Upper lobe of left lung (tissue), 6 donors: Measurements from ENCODE around the gene JARID2. TPM values are rescaled to one million over a fixed set of nuclear protein-coding genes. Genes with fewer than 3 reads are reported as not detected.

ENCODE experiments used
- ATAC-seq, 2 donors: fragments of 200-7000 bp; cut with Tn5 transposase; one replicate each; pipeline ENCODE4 v1.9.1; 2022; ENCODE audit warnings: mild to moderate bottlenecking in 2 of 2, moderate library complexity in 2 of 2; ENCODE audit not compliant: low FRiP score in 2 of 2
- DNase-seq, 2 donors: peaks; one replicate each; pipeline ENCODE4 v3.0.0-alpha.2; 2019 to 2020
- H3K27ac ChIP-seq, 4 donors: fragments of 200-600 bp; sonication (generic); one replicate each; pipeline ENCODE4 v1.5.1; 2016 to 2019
- H3K27me3 ChIP-seq, 4 donors: fragments of 200-600 bp; sonication (generic); one replicate each; pipeline ENCODE4 v1.5.1; 2017 to 2019
- H3K36me3 ChIP-seq, 4 donors: fragments of 200-600 bp; sonication (generic); one replicate each; pipeline ENCODE4 v1.5.1; 2016 to 2019
- H3K4me1 ChIP-seq, 4 donors: fragments of 200-600 bp; sonication (generic); one replicate each; pipeline ENCODE4 v1.5.1; 2018 to 2019
- H3K4me3 ChIP-seq, 4 donors: fragments of 200-600 bp; sonication (generic); one replicate each; pipeline ENCODE4 v1.5.1; 2017 to 2019; ENCODE audit warnings: mild to moderate bottlenecking in 2 of 4, moderate library complexity in 1 of 4
- H3K9me3 ChIP-seq, 4 donors: fragments of 200-600 bp; sonication (generic); one replicate each; pipeline ENCODE4 v1.5.1; 2018 to 2019
- CTCF ChIP-seq, 6 experiments: fragments of 450-650 bp in 4 of 6; fragments of 200-600 bp in 2 of 6; sonication (generic) in 2 of 6; IDR thresholded peaks; one replicate each; pipeline ENCODE4 v1.5.1; 2016 to 2019; ENCODE audit warnings: antibody characterized with exemption in 6 of 6
- EP300 ChIP-seq, 4 donors: sonication (generic); formaldehyde crosslinking; IDR thresholded peaks; one replicate each; pipeline ENCODE4 v1.5.1; 2017; ENCODE audit warnings: antibody characterized with exemption in 4 of 4, control low read depth in 2 of 4
- POLR2A ChIP-seq, 4 donors: fragments of 450-650 bp; IDR thresholded peaks; one replicate each; pipeline ENCODE4 v1.5.1; 2016 to 2017; ENCODE audit warnings: antibody characterized with exemption in 4 of 4, mild to moderate bottlenecking in 2 of 4
- POLR2AphosphoS5 ChIP-seq, 2 donors: sonication (generic); formaldehyde crosslinking; IDR thresholded peaks; one replicate each; pipeline ENCODE4 v1.5.1; 2017; ENCODE audit warnings: antibody characterized with exemption in 2 of 2
- WGBS, 2 donors: methylation state at CpG; one replicate each; pipeline ENCODE4 v1.1.5; 2017 to 2018; 5-methylcytosine and 5-hydroxymethylcytosine counted together
- total RNA-seq, 6 donors: library from RNA; depleted of rRNA in 4 of 6; stranded (reverse); fragments of >200 nt in 4 of 6; gene quantifications; one replicate each; pipeline versions ENCODE4 v1.1.0 to v1.2.1, GENCODE V29; 2016 to 2021
- donor health status: DM: no; HTN: no; CAD: no; lungs with moderate emphysema.
- donor health status: DM: no; HTN: yes; CAD: no; lungs with severe emphysema.

JARID2 gene
- total RNA-seq, 6 donors from 2014 or later, result 9.6 to 37.7 (median 16.4) TPM

GRCh38 chr6:15246666-15247499, 1.0 kb downstream of the JARID2 start:
- DNase-seq (no peak), ATAC-seq (no peak)
- Histone ChIP-seq H3K27me3 (no peaks in the 10 kb centered on the region), H3K9me3 (no peaks in the 10 kb centered on the region), H3K4me3 (peak overlapping the region; percentile 60 to 95 (median 73)), H3K36me3 (no peaks in the 10 kb centered on the region), H3K4me1 (peaks cover 10 to 39% (median 27%) of the 10 kb centered on the region in 4 donors), H3K27ac (peak overlapping the region; percentile 92 to 98 (median 94))
- WGBS, 2 donors, result 1 to 2% methylated on average over 18 of the region's 18 CpGs
- no peak for TF ChIP-seq POLR2AphosphoS5 (IDR thresholded peaks at IDR 0.05)

GRCh38 chr6:15247500-15248450, 1.9 kb downstream of the JARID2 start:
- H3K27ac ChIP-seq, result peak overlapping the region; percentile 91 to 98 (median 94)
- TF ChIP-seq POLR2A (IDR thresholded peaks at IDR 0.05) (peak in 2 of 4 donors; percentile 24 to 48), EP300 (IDR thresholded peaks at IDR 0.05) (no peak), CTCF (IDR thresholded peaks at IDR 0.05) (peak; percentile 12 to 62 (median 44)), POLR2AphosphoS5 (IDR thresholded peaks at IDR 0.05) (peak; percentile 24 to 44)
- ATAC-seq (peak in 1 of 2 donors; percentile 0), DNase-seq (peak; percentile 69 to 94)
- H3K9me3 ChIP-seq, result no peaks in the 10 kb centered on the region
- WGBS, 2 donors, result 0% methylated on average over 20 to 23 of the region's 75 CpGs
- H3K27me3 ChIP-seq, result no peaks in the 10 kb centered on the region
- no peaks in the 10 kb centered on the region for H3K36me3 ChIP-seq
- H3K4me3 ChIP-seq, result peak overlapping the region; percentile 60 to 95 (median 73)
- peaks cover 10 to 43% (median 29%) of the 10 kb centered on the region in 4 donors for H3K4me1 ChIP-seq

GRCh38 chr6:15248451-15249370, 2.8 kb downstream of the JARID2 start:
- H3K27ac ChIP-seq, result peak overlapping the region; percentile 89 to 98 (median 94)
- H3K4me1 ChIP-seq, result peaks cover 15 to 47% (median 35%) of the 10 kb centered on the region in 4 donors

GRCh38 chr6:15249371-15250019, 3.6 kb downstream of the JARID2 start:
- Histone ChIP-seq H3K9me3 (no peaks in the 10 kb centered on the region), H3K4me1 (peaks cover 15 to 44% (median 36%) of the 10 kb centered on the region in 4 donors), H3K36me3 (no peaks in the 10 kb centered on the region), H3K27ac (peak overlapping the region; percentile 89 to 98 (median 94)), H3K27me3 (no peaks in the 10 kb centered on the region), H3K4me3 (peak overlapping the region; percentile 60 to 95 (median 73))
- DNase-seq, result no peak
- ATAC-seq, result no peak
- TF ChIP-seq POLR2AphosphoS5 (IDR thresholded peaks at IDR 0.05), result no peak
- TF ChIP-seq POLR2A (IDR thresholded peaks at IDR 0.05), result no peak
- no peak for TF ChIP-seq EP300 (IDR thresholded peaks at IDR 0.05)
- no peak for TF ChIP-seq CTCF (IDR thresholded peaks at IDR 0.05)
- 8 to 13% methylated on average over 9 of the region's 9 CpGs for WGBS, 2 donors

More at GRCh38 chr6:15248451-15249370, 2.8 kb downstream of the JARID2 start:
- whole genome bisulfite sequencing, 2 donors, result 0 to 2% methylated on average over 7 to 26 of the region's 83 CpGs
- H3K9me3 ChIP-seq, result no peaks in the 10 kb centered on the region
- DNase-seq (peak; percentile 96 to 97), ATAC-seq (peak; percentile 79 to 86)
- H3K36me3 ChIP-seq, result no peaks in the 10 kb centered on the region
- H3K4me3 ChIP-seq, result peak overlapping the region; percentile 60 to 95 (median 73)
- H3K27me3 ChIP-seq, result no peaks in the 10 kb centered on the region
- TF ChIP-seq EP300 (IDR thresholded peaks at IDR 0.05) (peak in 1 of 4 donors; percentile 63), POLR2AphosphoS5 (IDR thresholded peaks at IDR 0.05) (peak; percentile 83 to 85), POLR2A (IDR thresholded peaks at IDR 0.05) (peak in 3 of 4 donors; percentile 14 to 49 (median 23)), CTCF (IDR thresholded peaks at IDR 0.05) (peak in 3 of 6 experiments; percentile 10 to 40 (median 27))
